ENCODE results near the gene CHDH.

GRCh38 chr3:53820084-53820483, 26.1 kb downstream of the CHDH start:
- TF ChIP-seq CTCF (IDR thresholded peaks at IDR 0.05) = no peak
- TF ChIP-seq POLR2A (IDR thresholded peaks at IDR 0.05) = no peak

Data from body of pancreas (tissue), 4 donors.